ENCODE measurements around the gene SSBP3. TPM values are rescaled to one million over a fixed set of nuclear protein-coding genes. Genes with fewer than 3 reads are reported as not detected.
"Not testable (repeated sequence)": the region's sequence is repeated elsewhere in the genome, so short reads cannot be mapped to it uniquely, and the experiment has no call there.

Gene SSBP3
- total and polyA plus RNA-seq, 9 donors, result 41.2 to 247 (median 156) TPM

GRCh38 chr1:54215523-54215922 lies 190.7 kb downstream of the SSBP3 start:
- no peak overlapping the region for H3K4me3 ChIP-seq
- H3K27ac ChIP-seq, result no peak overlapping the region
- no peaks in the 10 kb centered on the region for H3K27me3 ChIP-seq
- no peaks in the 10 kb centered on the region for H3K36me3 ChIP-seq
- no peak for DNase-seq
- peaks cover 14% of the 10 kb centered on the region for H3K4me1 ChIP-seq (ENCODE audit: insufficient read depth)
- no peaks in the 10 kb centered on the region for H3K9me3 ChIP-seq
- intact Hi-C loops (cut with DNase I), result loop anchor here in 1 of 4 donors (10.0 kb wide), 1 partner anchor 279 kb away; no protein-coding TSS in a partner anchor
- no peak for TF ChIP-seq CTCF (IDR thresholded peaks at IDR 0.05)
- no peak for TF ChIP-seq POLR2A (IDR thresholded peaks at IDR 0.05)
- TF ChIP-seq EP300 (IDR thresholded peaks at IDR 0.05), result no peak
- 91 to 94% (median 93%) methylated on average over 9 of the region's 9 CpGs for WGBS, 3 donors

GRCh38 chr1:54212872-54213271 lies 193.3 kb downstream of the SSBP3 start:
- Histone ChIP-seq H3K27ac (no peak overlapping the region), H3K9me3 (no peaks in the 10 kb centered on the region), H3K4me3 (no peak overlapping the region), H3K27me3 (no peaks in the 10 kb centered on the region), H3K36me3 (no peaks in the 10 kb centered on the region), H3K4me1 (ENCODE audit: insufficient read depth) (no peaks in the 10 kb centered on the region)
- intact Hi-C loops (cut with DNase I), result loop anchor here in 1 of 4 donors (10.0 kb wide), 1 partner anchor 282 kb away; no protein-coding TSS in a partner anchor
- TF ChIP-seq POLR2A (IDR thresholded peaks at IDR 0.05), result no peak
- TF ChIP-seq CTCF (IDR thresholded peaks at IDR 0.05), result no peak
- no peak for TF ChIP-seq EP300 (IDR thresholded peaks at IDR 0.05)
- WGBS, 3 donors, result 33 to 95% (median 67%) methylated on average over 1 of the region's 1 CpG
- DNase-seq, result no peak

- H3K9me3 ChIP-seq; H3K27ac ChIP-seq; H3K36me3 ChIP-seq; H3K4me1 ChIP-seq (ENCODE audit: insufficient read depth); H3K27me3 ChIP-seq; H3K4me3 ChIP-seq; DNase-seq; intact Hi-C loops (cut with DNase I): not testable (repeated sequence)
- 65 to 72% (median 70%) methylated on average over 4 of the region's 4 CpGs for WGBS, 3 donors
Measured at GRCh38 chr1:54207896-54208295, 198.3 kb downstream of the SSBP3 start.

- whole genome bisulfite sequencing, 3 donors, result 5 to 94% (median 77%) methylated on average over 1 of the region's 1 CpG
- intact Hi-C loops (cut with DNase I), result no loop called here
Measured at GRCh38 chr1:54207287-54207686, 198.9 kb downstream of the SSBP3 start.

More at GRCh38 chr1:54207287-54207686, 198.9 kb downstream of the SSBP3 start:
- TF ChIP-seq CTCF (IDR thresholded peaks at IDR 0.05) (no peak), EP300 (IDR thresholded peaks at IDR 0.05) (no peak), POLR2A (IDR thresholded peaks at IDR 0.05) (no peak)
- no peaks in the 10 kb centered on the region for H3K4me1 ChIP-seq (ENCODE audit: insufficient read depth)
- H3K27me3 ChIP-seq, result no peaks in the 10 kb centered on the region
- H3K4me3 ChIP-seq, result no peak overlapping the region
- peaks cover 3% of the 10 kb centered on the region for H3K36me3 ChIP-seq
- H3K27ac ChIP-seq, result no peak overlapping the region
- no peaks in the 10 kb centered on the region for H3K9me3 ChIP-seq
- no peak for DNase-seq
